H1 (cell line): Measurements from ENCODE around the gene PRSS36. TPM values are rescaled to one million over a fixed set of nuclear protein-coding genes. Genes with fewer than 3 reads are reported as not detected.

Experiments
- ASH2L ChIP-seq: fragments of 200-600, 300-600 bp; sonication (generic); IDR thresholded peaks from one replicate; pipeline ENCODE4 v1.7.1; 2017; ENCODE audit warnings: low read length
- BACH1 ChIP-seq: IDR thresholded peaks from 2 replicates; pipeline ENCODE4 v1.6.1; 2012; ENCODE audit warnings: low read length, improper control_type of control experiment
- BCL11A ChIP-seq, 2 experiments: IDR thresholded peaks; one replicate each; pipeline ENCODE4 v1.6.1; 2011; ENCODE audit warnings: low read depth in 2 of 2, low read length in 2 of 2, mild to moderate bottlenecking in 2 of 2
- BRCA1 ChIP-seq: IDR thresholded peaks from 2 replicates; pipeline ENCODE4 v1.6.1; 2012; ENCODE audit warnings: low read depth, low read length, improper control_type of control experiment
- CBX5 ChIP-seq: fragments of 300-800, 300-1000 bp; sonication (generic); IDR thresholded peaks from 2 replicates; pipeline ENCODE4 v1.7.1; 2016; ENCODE audit warnings: antibody characterized with exemption, low read length, low read depth
- CBX8 ChIP-seq: fragments of 300-800, 300-1000 bp; sonication (generic); IDR thresholded peaks from 2 replicates; pipeline ENCODE4 v1.7.1; 2016; ENCODE audit warnings: low read depth, low read length, borderline replicate concordance
- CHD2 ChIP-seq: IDR thresholded peaks from 2 replicates; pipeline ENCODE4 v1.6.1; 2012; ENCODE audit warnings: low read length, improper control_type of control experiment
- CREB1 ChIP-seq: IDR thresholded peaks from 2 replicates; pipeline ENCODE4 v1.6.1; 2012; ENCODE audit warnings: inconsistent platforms
- CTCF ChIP-seq, 3 experiments: IDR thresholded peaks; 1 replicate in 2 of 3; 2 replicates in 1 of 3; pipeline versions ENCODE4 v1.5.1 to v1.6.1; 2011; ENCODE audit warnings: low read length in 3 of 3, mild to moderate bottlenecking in 3 of 3, inconsistent platforms in 2 of 3, low read depth in 1 of 3, moderate library complexity in 1 of 3; ENCODE audit not compliant: insufficient read depth in 1 of 3; ENCODE audit errors: control extremely low read depth in 1 of 3
- GABPA ChIP-seq: IDR thresholded peaks from 2 replicates; pipeline ENCODE4 v1.6.1; 2011; ENCODE audit warnings: mild to moderate bottlenecking, low read length, moderate library complexity, borderline replicate concordance; ENCODE audit not compliant: insufficient read depth
- JUND ChIP-seq: IDR thresholded peaks from 2 replicates; pipeline ENCODE4 v1.6.1; 2011; ENCODE audit warnings: mild to moderate bottlenecking, improper control_type of control experiment, low read length
- NRF1 ChIP-seq: IDR thresholded peaks from 2 replicates; pipeline ENCODE4 v1.6.1; 2011; ENCODE audit warnings: mild to moderate bottlenecking, low read depth, low read length, improper control_type of control experiment
- RBBP5 ChIP-seq: IDR thresholded peaks from 2 replicates; pipeline ENCODE4 v1.7.1; 2012; ENCODE audit warnings: low read depth, mild to moderate bottlenecking, inconsistent platforms, low read length, moderate library complexity, borderline replicate concordance
- RFX5 ChIP-seq: IDR thresholded peaks from 2 replicates; pipeline ENCODE4 v1.6.1; 2011; ENCODE audit warnings: low read depth, low read length, improper control_type of control experiment, borderline replicate concordance
- SAP30 ChIP-seq: fragments of 300-600 bp; sonication (generic); IDR thresholded peaks from 2 replicates; pipeline ENCODE4 v1.7.1; 2012; ENCODE audit warnings: low read length, moderate library complexity, mild to moderate bottlenecking, inconsistent platforms; ENCODE audit not compliant: insufficient read depth, insufficient replicate concordance
- SUZ12 ChIP-seq: fragments of 200-600 bp; sonication (generic); IDR thresholded peaks from 2 replicates; pipeline ENCODE4 v1.6.1; 2012; ENCODE audit warnings: mild to moderate bottlenecking, inconsistent platforms, low read length, moderate library complexity, mixed read lengths
- TCF12 ChIP-seq: IDR thresholded peaks from 2 replicates; pipeline ENCODE4 v1.6.1; 2011; ENCODE audit warnings: low read depth, mild to moderate bottlenecking, low read length
- ZNF274 ChIP-seq: IDR thresholded peaks from 2 replicates; pipeline ENCODE4 v1.7.0; 2012; ENCODE audit warnings: low read length, borderline replicate concordance; ENCODE audit errors: extremely low read depth
- polyA plus RNA-seq, 7 experiments: library from polyadenylated mRNA; depleted of rRNA in 3 of 7; stranded (reverse) in 5 of 7; unstranded in 2 of 7; fragments of >200 nt in 5 of 7; fragments of 200-250 nt in 2 of 7; gene quantifications; 1 replicate in 5 of 7; 2 replicates in 1 of 7; 4 replicates in 1 of 7; pipeline versions ENCODE4 v1.2.1 to v1.2.3, GENCODE V29; 2011 to 2013; ENCODE audit warnings: missing spikeins in 2 of 7, mixed read lengths in 2 of 7
- total RNA-seq: library from RNA; stranded (reverse); fragmentation: NEBNext Ultra II Directional; extraction: Animal tissue kit (Norgen Biotek cat#: 25700); gene quantifications from 2 replicates; pipeline ENCODE4 v1.2.1, GENCODE V29; 2021
- TF ChIP-seq, protein P1 (sequence below): IDR thresholded peaks from 2 replicates; pipeline ENCODE4 v1.6.1; 2011; ENCODE audit warnings: low read depth, mild to moderate bottlenecking, low read length; ENCODE audit not compliant: insufficient read depth

PRSS36 gene
- total and polyA plus RNA-seq, 2 of the 8 experiments (the other 6 are each of a cell fraction or from before 2014, with no cell fraction given), result 1.3 to 1.9 TPM

- TF ChIP-seq BRCA1, result no peak
- TF ChIP-seq BCL11A (IDR thresholded peaks at IDR 0.05; ENCODE audit: low read depth in 2 of 2, low read length in 2 of 2), result no peak
- TF ChIP-seq, protein P1, sequence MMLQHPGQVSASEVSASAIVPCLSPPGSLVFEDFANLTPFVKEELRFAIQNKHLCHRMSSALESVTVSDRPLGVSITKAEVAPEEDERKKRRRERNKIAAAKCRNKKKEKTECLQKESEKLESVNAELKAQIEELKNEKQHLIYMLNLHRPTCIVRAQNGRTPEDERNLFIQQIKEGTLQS, result no peak
- peak; percentile 73 for TF ChIP-seq CHD2
- no peak for TF ChIP-seq CBX8
- TF ChIP-seq CREB1, result peak; percentile 94
- TF ChIP-seq SAP30, result peak; percentile 76
- no peak for TF ChIP-seq TCF12
- TF ChIP-seq BACH1, result no peak; the same call in 1 of the 2 replicates
- no peak for TF ChIP-seq ZNF274
- peak; percentile 93 for TF ChIP-seq GABPA
- TF ChIP-seq RFX5, result no peak
- no peak for TF ChIP-seq CBX5
- TF ChIP-seq JUND, result no peak; the same call in 1 of the 2 replicates
- peak; percentile 79; the same call in 1 of the 2 replicates for TF ChIP-seq RBBP5
- no peak for TF ChIP-seq NRF1
- peak; percentile 87 for TF ChIP-seq ASH2L
- TF ChIP-seq CTCF (IDR thresholded peaks at IDR 0.05; ENCODE audit: control extremely low read depth in 1 of 3, insufficient read depth in 1 of 3, low read depth in 1 of 3, low read length in 3 of 3), result peak in 1 of 3 experiments; percentile 4; a peak in 1 of 4 replicates
- no peak for TF ChIP-seq SUZ12
Observed at GRCh38 chr16:31117384-31118222, 32.3 kb downstream of the PRSS36 start, which contains the start of gene KAT8 (continued).
